ENCODE data around the gene ASPG.

Gene ASPG

GRCh38 chr14:104163541-104163940 is 78.0 kb downstream of the ASPG start:
- no peak for DNase-seq (ENCODE audit: low spot score)

- no peak for DNase-seq (ENCODE audit: low spot score)
Observed at GRCh38 chr14:104164041-104164440, 78.5 kb downstream of the ASPG start.

- DNase-seq (ENCODE audit: low spot score): no peak
Observed at GRCh38 chr14:104164512-104164911, 79.0 kb downstream of the ASPG start.

Measured in Ammon's horn (tissue), 1 donor.